CD4-positive, alpha-beta T cell (primary cell): ENCODE results near the gene BOK. TPM values are rescaled to one million over a fixed set of nuclear protein-coding genes. Genes with fewer than 3 reads are reported as not detected.

ENCODE experiments used
- ATAC-seq: fragments of 200-7000 bp; cut with Tn5 transposase; one replicate; pipeline ENCODE4 v1.10.0; 2022; ENCODE audit warnings: mild to moderate bottlenecking; ENCODE audit not compliant: poor library complexity
- CTCF ChIA-PET: fragments of 350-600 bp; sonication (Branson Sonifier 250); formaldehyde crosslinking; loops from one replicate; lab custom pipeline; 2021; ENCODE audit warnings: antibody characterized with exemption, inconsistent platforms; lab: Charles Lee
- POLR2A ChIA-PET: fragments of 350-600 bp; sonication (Branson Sonifier 250); formaldehyde crosslinking; loops from one replicate; lab custom pipeline; 2021; ENCODE audit warnings: antibody characterized with exemption, inconsistent platforms; lab: Charles Lee
- DNase-seq, 14 experiments: peaks; one replicate each; pipeline ENCODE4 v3.0.0-alpha.2; 2013 to 2020; ENCODE audit warnings: mixed read lengths in 2 of 14
- H3K27ac ChIP-seq, 2 donors: one replicate each; pipeline versions ENCODE4 v1.5.1 to v1.7.0; 2013; ENCODE audit warnings: low read length in 2 of 2, low read depth in 1 of 2, mild to moderate bottlenecking in 1 of 2
- H3K27me3 ChIP-seq, 2 experiments: 1 replicate in 1 of 2; 2 replicates in 1 of 2; pipeline versions ENCODE4 v1.6.1 to v1.7.0; 2013; ENCODE audit warnings: low read length in 2 of 2, control low read depth in 1 of 2, mild to moderate bottlenecking in 1 of 2, moderate library complexity in 1 of 2; ENCODE audit not compliant: insufficient read depth in 2 of 2, control insufficient read depth in 1 of 2
- H3K36me3 ChIP-seq: one replicate; pipeline ENCODE4 v1.6.1; 2013; ENCODE audit warnings: low read length, control low read depth; ENCODE audit not compliant: insufficient read depth
- H3K4me1 ChIP-seq: one replicate; pipeline ENCODE4 v1.6.1; 2013; ENCODE audit warnings: low read length, control low read depth; ENCODE audit not compliant: insufficient read depth
- H3K4me3 ChIP-seq: one replicate; pipeline ENCODE4 v1.5.1; 2013; ENCODE audit warnings: mild to moderate bottlenecking, low read length, moderate library complexity
- H3K9me3 ChIP-seq, 2 experiments: 1 replicate in 1 of 2; 2 replicates in 1 of 2; pipeline versions ENCODE4 v1.6.1 to v1.7.0; 2013; ENCODE audit warnings: low read length in 2 of 2, mild to moderate bottlenecking in 2 of 2, control low read depth in 1 of 2, moderate library complexity in 1 of 2; ENCODE audit not compliant: control insufficient read depth in 1 of 2, insufficient read depth in 1 of 2
- H3K27ac Mint-ChIP-seq: one replicate; pipeline ENCODE4 v1.8.0; 2020; ENCODE audit warnings: mixed read lengths
- H3K27me3 Mint-ChIP-seq: one replicate; pipeline ENCODE4 v1.8.0; 2021; ENCODE audit warnings: mixed read lengths
- H3K36me3 Mint-ChIP-seq: one replicate; pipeline ENCODE4 v1.8.0; 2021; ENCODE audit warnings: low read depth, mixed read lengths
- H3K4me1 Mint-ChIP-seq: one replicate; pipeline ENCODE4 v1.8.0; 2021; ENCODE audit warnings: low read depth, mixed read lengths
- H3K4me3 Mint-ChIP-seq: one replicate; pipeline ENCODE4 v1.8.0; 2020; ENCODE audit warnings: mild to moderate bottlenecking, mixed read lengths
- H3K9me3 Mint-ChIP-seq: one replicate; pipeline ENCODE4 v1.8.0; 2020; ENCODE audit warnings: mixed read lengths
- CTCF ChIP-seq: fragments of 200-600 bp; IDR thresholded peaks from one replicate; pipeline ENCODE4 v1.8.0; 2022; ENCODE audit warnings: antibody characterized with exemption, mild to moderate bottlenecking
- intact Hi-C, 2 experiments: fragments of 100-400 bp; cut with DNase I in 1 of 2; cut with micrococcal nuclease in 1 of 2; formaldehyde crosslinking; loops; one replicate each; pipeline versions ENCODE4 v1.15.1 to v1.9.0; 2023 to 2025; cut with DNase I, micrococcal nuclease
- total RNA-seq, 174 experiments: library from RNA in 2 of 174; stranded (reverse) in 2 of 174; gene quantifications; one replicate each; pipeline ENCODE4 v1.2.3 and lab custom pipeline; 2021 to 2026

BOK gene
- total RNA-seq, 2 experiments from 2014 or later = not detected

DNA sequence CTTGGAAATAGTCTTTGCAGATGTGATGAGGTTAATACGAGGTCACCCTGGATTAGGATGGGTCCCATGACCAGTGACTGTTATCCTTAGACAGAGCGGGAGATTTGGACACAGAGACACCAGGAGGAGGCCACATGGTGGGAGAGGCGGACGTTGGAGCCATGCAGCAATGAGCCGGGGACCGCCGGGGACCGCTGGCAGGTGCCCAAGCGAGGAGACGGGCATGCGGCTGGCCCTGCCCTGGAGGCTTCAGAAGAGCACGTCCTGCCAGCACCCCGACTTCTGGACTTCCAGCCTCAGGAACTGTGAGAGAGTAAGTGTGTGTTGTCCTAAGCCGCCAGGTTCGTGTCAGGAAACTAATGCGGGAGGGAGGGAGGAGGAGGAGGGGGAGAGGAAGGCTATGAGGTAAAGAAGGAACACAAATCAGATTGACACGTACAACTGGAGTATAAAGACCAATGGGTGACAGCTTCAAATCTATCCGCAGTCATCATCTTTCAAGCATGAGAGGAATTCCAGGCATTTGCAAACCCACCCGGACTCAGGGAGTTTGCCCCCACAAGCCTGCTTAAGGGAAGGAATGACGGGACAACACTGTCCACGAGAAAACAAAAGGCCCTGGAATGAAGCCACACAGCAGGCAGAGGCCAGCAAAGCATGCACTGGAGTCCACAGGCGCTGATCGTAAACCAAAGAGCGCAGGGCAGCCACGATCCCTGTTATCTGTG, 11.6 kb upstream of the BOK start:
- ChIA-PET CTCF (no interaction called here), POLR2A (no interaction called here)
- no peak for ATAC-seq
- H3K9me3 ChIP-seq = no peaks in the 10 kb centered on the region
- H3K36me3 ChIP-seq = no peaks in the 10 kb centered on the region
- peaks cover 12 to 55% of the 10 kb centered on the region in 2 experiments for H3K27me3 ChIP-seq
- H3K36me3 Mint-ChIP-seq = no peaks in the 10 kb centered on the region
- intact Hi-C loops = no loop called here
- no peaks in the 10 kb centered on the region for H3K9me3 Mint-ChIP-seq
- H3K27ac ChIP-seq = no peak overlapping the region
- H3K27ac Mint-ChIP-seq = no peak overlapping the region
- DNase-seq = no peak
- no peaks in the 10 kb centered on the region for H3K4me1 ChIP-seq
- H3K4me3 Mint-ChIP-seq = no peak overlapping the region
- H3K27me3 Mint-ChIP-seq = peaks cover 26% of the 10 kb centered on the region
- no peak for TF ChIP-seq CTCF
- no peaks in the 10 kb centered on the region for H3K4me1 Mint-ChIP-seq
- no peak overlapping the region for H3K4me3 ChIP-seq

DNA sequence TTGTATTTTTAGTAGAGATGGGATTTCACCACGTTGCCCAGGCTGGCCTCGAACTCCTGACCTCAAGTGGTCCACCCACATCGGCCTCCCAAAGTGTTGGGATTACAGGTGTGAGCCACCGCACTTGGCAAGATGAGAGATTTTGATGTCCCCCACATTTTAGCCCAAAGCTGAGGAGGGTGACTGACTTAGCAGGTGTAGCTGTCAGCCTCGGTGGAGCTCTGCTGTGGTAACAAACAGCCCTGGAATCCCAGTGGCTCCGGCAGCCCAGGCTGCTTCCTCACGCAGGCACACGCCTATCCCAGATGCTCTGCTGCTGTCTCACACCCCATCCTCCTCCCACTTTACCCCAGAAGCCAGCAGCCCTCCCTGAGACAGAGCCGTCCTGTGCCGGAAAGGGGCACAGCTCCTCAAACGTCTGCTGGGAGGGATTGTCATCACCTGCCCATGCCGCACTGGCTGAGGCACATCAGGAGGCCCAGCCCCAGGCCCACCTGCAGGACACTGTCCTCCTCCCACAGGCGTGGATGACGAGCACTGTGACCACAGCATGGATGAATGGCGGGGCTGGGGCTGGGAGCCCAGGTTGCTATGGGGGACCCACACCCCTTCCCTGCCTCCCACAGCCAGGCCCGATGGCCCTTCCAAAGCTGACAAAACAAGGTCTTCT, 10.6 kb upstream of the BOK start:
- H3K27ac ChIP-seq = no peak overlapping the region
- no peaks in the 10 kb centered on the region for H3K9me3 ChIP-seq
- ChIA-PET CTCF (no interaction called here), POLR2A (no interaction called here)
- Mint-ChIP-seq H3K4me1 (no peaks in the 10 kb centered on the region), H3K27me3 (peaks cover 23% of the 10 kb centered on the region), H3K9me3 (no peaks in the 10 kb centered on the region), H3K27ac (no peak overlapping the region), H3K36me3 (no peaks in the 10 kb centered on the region), H3K4me3 (no peak overlapping the region)
- H3K27me3 ChIP-seq = peaks cover 10 to 45% of the 10 kb centered on the region in 2 experiments
- intact Hi-C loops = no loop called here
- no peak for DNase-seq
- no peak overlapping the region for H3K4me3 ChIP-seq
- no peaks in the 10 kb centered on the region for H3K36me3 ChIP-seq
- TF ChIP-seq CTCF = no peak
- H3K4me1 ChIP-seq = no peaks in the 10 kb centered on the region
- no peak for ATAC-seq

DNA sequence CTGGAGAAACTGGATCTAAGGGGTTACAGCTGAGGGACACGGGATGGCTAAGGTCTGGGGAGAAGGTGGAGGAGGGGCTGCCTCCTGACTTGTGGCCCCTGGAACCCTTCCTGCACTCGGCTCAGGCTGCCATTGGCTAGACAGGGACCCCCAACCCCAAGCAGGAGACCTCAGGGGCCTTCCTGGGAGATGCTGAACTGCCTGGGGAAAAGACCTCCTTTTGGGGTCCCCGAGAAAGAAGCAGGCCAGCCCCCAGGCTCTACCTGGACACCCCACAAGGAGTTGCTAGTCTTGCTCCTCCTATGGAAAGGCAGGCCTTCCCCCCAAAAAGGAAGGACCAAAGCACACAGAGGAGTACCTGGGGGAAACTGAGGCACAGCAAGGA, 10.1 kb upstream of the BOK start:
- Mint-ChIP-seq H3K4me1 (no peaks in the 10 kb centered on the region), H3K27me3 (peaks cover 17% of the 10 kb centered on the region), H3K4me3 (no peak overlapping the region), H3K27ac (no peak overlapping the region), H3K9me3 (no peaks in the 10 kb centered on the region), H3K36me3 (no peaks in the 10 kb centered on the region)
- Histone ChIP-seq H3K4me3 (no peak overlapping the region), H3K27ac (no peak overlapping the region), H3K9me3 (no peaks in the 10 kb centered on the region), H3K27me3 (peaks cover 6 to 41% of the 10 kb centered on the region in 2 experiments), H3K36me3 (no peaks in the 10 kb centered on the region), H3K4me1 (no peaks in the 10 kb centered on the region)
- POLR2A ChIA-PET = no interaction called here
- intact Hi-C loops = no loop called here
- CTCF ChIA-PET = no interaction called here
- DNase-seq (no peak), ATAC-seq (no peak)
- TF ChIP-seq CTCF = no peak
